Testis (tissue), 3 donors: ENCODE results near the gene RRAGB. TPM values are rescaled to one million over a fixed set of nuclear protein-coding genes. Genes with fewer than 3 reads are reported as not detected.
"Not testable (repeated sequence)": the region's sequence is repeated elsewhere in the genome, so short reads cannot be mapped to it uniquely, and the experiment has no call there.

ENCODE experiments used
- DNase-seq: peaks from one replicate; pipeline ENCODE4 v3.0.0-alpha.2; 2019
- H3K27ac ChIP-seq, 2 donors: fragments of 200-600 bp; sonication (generic); one replicate each; pipeline ENCODE4 v1.5.1; 2019
- H3K27me3 ChIP-seq: fragments of 200-600 bp; sonication (generic); one replicate; pipeline ENCODE4 v1.5.1; 2019
- H3K36me3 ChIP-seq: fragments of 200-600 bp; sonication (generic); one replicate; pipeline ENCODE4 v1.5.1; 2017; ENCODE audit warnings: low read depth; ENCODE audit errors: missing control alignments
- H3K4me1 ChIP-seq: fragments of 200-600 bp; sonication (generic); one replicate; pipeline ENCODE4 v1.5.1; 2019
- H3K4me3 ChIP-seq, 2 donors: fragments of 200-600 bp; sonication (generic); one replicate each; pipeline ENCODE4 v1.5.1; 2017 to 2019
- H3K9me3 ChIP-seq: fragments of 200-600 bp; sonication (generic); one replicate; pipeline ENCODE4 v1.5.1; 2017
- CTCF ChIP-seq, 3 experiments: fragments of 450-650 bp in 2 of 3; fragments of 200-600 bp in 1 of 3; sonication (generic) in 1 of 3; IDR thresholded peaks; one replicate each; pipeline ENCODE4 v1.5.1; 2016 to 2019; ENCODE audit warnings: antibody characterized with exemption in 3 of 3, mild to moderate bottlenecking in 2 of 3, moderate library complexity in 1 of 3
- POLR2A ChIP-seq: fragments of 450-650 bp; IDR thresholded peaks from one replicate; pipeline ENCODE4 v1.6.1; 2017; ENCODE audit warnings: antibody characterized with exemption, mild to moderate bottlenecking, moderate library complexity
- WGBS, 2 donors: methylation state at CpG; one replicate each; pipeline ENCODE4 v1.1.5; 2018; 5-methylcytosine and 5-hydroxymethylcytosine counted together
- intact Hi-C: fragments of 100-400 bp; cut with DNase I; formaldehyde crosslinking; loops from one replicate; pipeline ENCODE4 v1.15.1; 2023; ENCODE audit warnings: low total_unique reads
- polyA plus RNA-seq: library from polyadenylated mRNA; stranded (reverse); fragments of 350-450 nt; fragmentation: Illumina TruSeq; extraction: RNeasy Lipid Tissue Mini Kit (QIAGEN cat#74804); gene quantifications from one replicate; pipeline ENCODE4 v1.2.3, GENCODE V29; 2014; ENCODE audit warnings: low read depth, low replicate concordance; ENCODE audit not compliant: insufficient read depth
- total RNA-seq, 2 donors: library from RNA; depleted of rRNA; stranded (reverse); fragments of >200 nt; gene quantifications; one replicate each; pipeline ENCODE4 v1.2.3, GENCODE V29; 2016

RRAGB gene
- total and polyA plus RNA-seq, 3 donors from 2014 or later: 25.0 to 33.6 (median 33.2) TPM

- intact Hi-C loops: no loop called here
- Histone ChIP-seq H3K27me3 (no peaks in the 10 kb centered on the region), H3K9me3 (no peaks in the 10 kb centered on the region), H3K36me3 (no peaks in the 10 kb centered on the region), H3K27ac (no peak overlapping the region), H3K4me3 (no peak overlapping the region), H3K4me1 (no peaks in the 10 kb centered on the region)
- TF ChIP-seq CTCF (IDR thresholded peaks at IDR 0.05) (no peak), POLR2A (no peak)
- no peak for DNase-seq
- 90 to 95% methylated on average over 1 of the region's 1 CpG for WGBS, 2 donors
Observed at GRCh38 chrX:55767100-55767499, 49.6 kb downstream of the RRAGB start.

- H3K9me3 ChIP-seq, intact Hi-C loops, H3K4me3 ChIP-seq, H3K27ac ChIP-seq, H3K4me1 ChIP-seq, H3K27me3 ChIP-seq, DNase-seq, H3K36me3 ChIP-seq: not testable (repeated sequence)
- 41% methylated on average over 4 of the region's 6 CpGs; no CpG with 5 or more reads in 1 of the 2 donors for WGBS, 2 donors
Observed at GRCh38 chrX:55774419-55774818, 56.9 kb downstream of the RRAGB start.

- H3K4me3 ChIP-seq: no peak overlapping the region
- no peaks in the 10 kb centered on the region for H3K4me1 ChIP-seq
- H3K9me3 ChIP-seq: no peaks in the 10 kb centered on the region
- TF ChIP-seq POLR2A: no peak
- TF ChIP-seq CTCF (IDR thresholded peaks at IDR 0.05): no peak
- no peaks in the 10 kb centered on the region for H3K27me3 ChIP-seq
- DNase-seq: no peak
- no peak overlapping the region for H3K27ac ChIP-seq
- no peaks in the 10 kb centered on the region for H3K36me3 ChIP-seq
- intact Hi-C loops: no loop called here
- WGBS, 2 donors: 81 to 88% methylated on average over 2 of the region's 2 CpGs
Observed at GRCh38 chrX:55777596-55777995, 60.0 kb downstream of the RRAGB start.

- intact Hi-C loops: no loop called here
- no peak overlapping the region for H3K4me3 ChIP-seq
- no peaks in the 10 kb centered on the region for H3K27me3 ChIP-seq
- H3K4me1 ChIP-seq: no peaks in the 10 kb centered on the region
- no peak for TF ChIP-seq CTCF (IDR thresholded peaks at IDR 0.05)
- TF ChIP-seq POLR2A: no peak
- H3K36me3 ChIP-seq: no peaks in the 10 kb centered on the region
- H3K27ac ChIP-seq: no peak overlapping the region
- DNase-seq: no peak
- H3K9me3 ChIP-seq: no peaks in the 10 kb centered on the region
Observed at GRCh38 chrX:55778322-55778721, 60.8 kb downstream of the RRAGB start.

- no peaks in the 10 kb centered on the region for H3K4me1 ChIP-seq
- no peak overlapping the region for H3K27ac ChIP-seq
- no peaks in the 10 kb centered on the region for H3K27me3 ChIP-seq
- no peak overlapping the region for H3K4me3 ChIP-seq
- intact Hi-C loops: no loop called here
- 57 to 80% methylated on average over 2 to 3 of the region's 3 CpGs for WGBS, 2 donors
- DNase-seq: no peak
- H3K36me3 ChIP-seq: no peaks in the 10 kb centered on the region
- TF ChIP-seq POLR2A (no peak), CTCF (IDR thresholded peaks at IDR 0.05) (no peak)
- H3K9me3 ChIP-seq: no peaks in the 10 kb centered on the region
Observed at GRCh38 chrX:55783723-55784122, 66.2 kb downstream of the RRAGB start.
